C4-2B (cell line): ENCODE data around the gene CCDC33.

Experiments
- H3K27ac ChIP-seq: fragments of 450-650 bp; 2 replicates; pipeline ENCODE4 v1.5.1; 2017
- ZFX ChIP-seq: fragments of 450-650 bp; IDR thresholded peaks from 2 replicates; pipeline ENCODE4 v1.6.1; 2017
- TF ChIP-seq, protein P1 (sequence below): fragments of 450-650 bp; conservative IDR thresholded peaks from 2 replicates; pipeline ENCODE4 v1.5.1; 2017; ENCODE audit warnings: mild to moderate bottlenecking

CCDC33 gene

DNA sequence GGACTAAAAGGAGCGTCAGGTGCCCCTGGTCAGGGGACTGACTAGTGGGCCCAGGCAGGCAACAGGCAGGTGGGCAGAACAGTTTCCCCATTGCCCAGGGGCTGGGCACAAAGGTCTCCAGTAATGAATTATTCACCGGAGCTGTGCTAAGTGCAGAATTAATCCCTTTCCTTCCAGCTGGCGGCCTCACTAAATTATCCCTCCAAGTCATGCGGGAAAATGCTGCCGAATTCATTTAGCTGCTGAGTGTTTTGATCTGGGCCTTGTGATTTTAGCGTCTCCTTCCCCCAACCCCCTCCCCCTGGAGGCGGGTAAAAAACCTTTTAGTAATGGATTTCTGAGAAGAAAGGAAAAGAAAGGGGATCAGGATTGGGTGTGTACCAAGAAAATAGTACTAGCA, 47.2 kb downstream of the CCDC33 start:
- TF ChIP-seq ZFX: no peak
- TF ChIP-seq, protein P1, sequence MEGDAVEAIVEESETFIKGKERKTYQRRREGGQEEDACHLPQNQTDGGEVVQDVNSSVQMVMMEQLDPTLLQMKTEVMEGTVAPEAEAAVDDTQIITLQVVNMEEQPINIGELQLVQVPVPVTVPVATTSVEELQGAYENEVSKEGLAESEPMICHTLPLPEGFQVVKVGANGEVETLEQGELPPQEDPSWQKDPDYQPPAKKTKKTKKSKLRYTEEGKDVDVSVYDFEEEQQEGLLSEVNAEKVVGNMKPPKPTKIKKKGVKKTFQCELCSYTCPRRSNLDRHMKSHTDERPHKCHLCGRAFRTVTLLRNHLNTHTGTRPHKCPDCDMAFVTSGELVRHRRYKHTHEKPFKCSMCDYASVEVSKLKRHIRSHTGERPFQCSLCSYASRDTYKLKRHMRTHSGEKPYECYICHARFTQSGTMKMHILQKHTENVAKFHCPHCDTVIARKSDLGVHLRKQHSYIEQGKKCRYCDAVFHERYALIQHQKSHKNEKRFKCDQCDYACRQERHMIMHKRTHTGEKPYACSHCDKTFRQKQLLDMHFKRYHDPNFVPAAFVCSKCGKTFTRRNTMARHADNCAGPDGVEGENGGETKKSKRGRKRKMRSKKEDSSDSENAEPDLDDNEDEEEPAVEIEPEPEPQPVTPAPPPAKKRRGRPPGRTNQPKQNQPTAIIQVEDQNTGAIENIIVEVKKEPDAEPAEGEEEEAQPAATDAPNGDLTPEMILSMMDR: no peak
- no peak overlapping the region for H3K27ac ChIP-seq

DNA sequence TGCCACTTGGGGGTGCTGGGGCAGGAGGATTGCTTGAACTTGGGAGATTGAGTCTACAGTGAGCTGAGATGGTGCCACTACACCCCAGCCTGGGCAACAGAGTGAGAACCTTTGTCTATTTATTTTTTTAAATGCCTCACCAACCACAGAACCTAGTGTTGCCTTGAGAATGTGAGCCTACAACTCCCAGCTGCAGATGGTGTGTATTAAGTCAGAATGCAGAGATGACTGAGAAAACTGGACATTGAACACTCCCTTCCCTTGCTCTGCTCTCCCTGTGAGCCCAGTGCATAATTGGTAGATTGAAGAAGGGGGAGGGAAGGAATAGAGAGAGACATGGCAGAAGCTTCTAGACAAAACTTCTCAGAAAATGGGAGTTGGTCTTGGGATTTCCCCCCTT, 53.5 kb downstream of the CCDC33 start:
- H3K27ac ChIP-seq: no peak overlapping the region
- TF ChIP-seq, protein P1: no peak
- TF ChIP-seq ZFX: no peak

DNA sequence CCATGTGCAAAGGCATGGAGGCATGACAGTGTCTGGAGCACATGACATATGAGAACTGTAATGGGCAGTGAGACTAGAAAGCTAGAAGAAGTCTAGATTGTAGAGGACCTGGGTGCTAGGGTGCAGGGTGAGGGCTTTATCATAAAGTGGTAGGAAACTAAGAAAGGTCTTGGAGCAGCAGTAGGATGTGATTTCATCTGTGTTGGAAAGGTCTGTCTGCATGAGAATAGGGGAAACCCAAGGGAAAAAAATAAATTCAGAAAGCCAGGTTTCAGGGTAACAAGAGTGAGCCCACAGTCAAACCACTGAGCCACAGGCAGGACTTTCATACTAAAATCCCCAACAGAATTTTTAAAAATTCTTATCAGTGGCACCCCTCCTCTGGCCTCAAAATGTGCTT, 54.5 kb downstream of the CCDC33 start:
- H3K27ac ChIP-seq: no peak overlapping the region

DNA sequence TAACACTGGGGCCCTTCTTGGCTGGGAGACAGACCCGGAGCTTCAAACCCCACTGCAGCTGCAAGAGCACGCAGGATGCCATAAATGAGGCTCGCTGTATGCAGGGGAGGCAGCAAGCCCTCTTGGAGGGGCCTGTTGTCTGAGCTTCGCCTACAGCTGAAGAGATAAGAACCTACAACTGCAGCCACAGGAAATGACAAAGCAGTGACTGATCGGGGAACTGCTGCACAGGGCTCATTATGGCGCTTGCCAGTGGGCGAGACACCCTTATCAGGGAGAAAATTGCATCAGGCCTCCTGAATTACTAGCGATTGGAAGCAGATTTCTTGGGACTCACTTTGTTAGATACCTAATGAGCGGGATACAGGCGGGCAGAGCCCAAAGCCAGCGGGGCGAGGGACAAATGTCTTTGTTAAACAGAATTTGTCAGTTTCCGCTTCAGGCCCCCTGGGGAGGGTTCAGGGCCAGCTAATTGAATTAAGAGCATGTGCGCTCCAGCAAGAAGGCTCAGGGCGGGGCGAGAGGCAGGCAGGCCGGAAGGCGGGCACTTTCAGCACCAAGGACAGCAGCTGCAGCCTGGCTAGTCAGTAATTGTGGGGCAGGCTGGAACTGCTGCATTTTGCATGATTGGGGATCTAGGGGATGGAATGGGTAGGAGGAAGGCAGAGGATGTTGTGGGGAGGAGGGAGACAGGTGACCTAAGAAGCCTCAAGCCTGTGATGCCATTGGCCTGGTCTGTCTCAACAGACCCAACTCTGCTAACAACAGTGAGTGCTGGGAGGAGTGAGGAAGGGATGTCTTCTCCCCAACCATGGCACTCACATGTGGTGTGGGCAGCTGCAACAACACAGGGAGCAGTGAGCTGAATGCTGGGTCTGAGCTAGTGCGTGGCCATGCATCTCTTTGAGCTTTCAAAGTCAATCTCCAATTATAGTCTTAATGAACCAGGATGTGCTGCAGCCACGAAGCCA, 55.3 kb downstream of the CCDC33 start:
- H3K27ac ChIP-seq: no peak overlapping the region
- TF ChIP-seq, protein P1: no peak
- no peak for TF ChIP-seq ZFX

More for the DNA sequence above, 54.5 kb downstream of the CCDC33 start:
- TF ChIP-seq, protein P1: no peak
- no peak for TF ChIP-seq ZFX

DNA sequence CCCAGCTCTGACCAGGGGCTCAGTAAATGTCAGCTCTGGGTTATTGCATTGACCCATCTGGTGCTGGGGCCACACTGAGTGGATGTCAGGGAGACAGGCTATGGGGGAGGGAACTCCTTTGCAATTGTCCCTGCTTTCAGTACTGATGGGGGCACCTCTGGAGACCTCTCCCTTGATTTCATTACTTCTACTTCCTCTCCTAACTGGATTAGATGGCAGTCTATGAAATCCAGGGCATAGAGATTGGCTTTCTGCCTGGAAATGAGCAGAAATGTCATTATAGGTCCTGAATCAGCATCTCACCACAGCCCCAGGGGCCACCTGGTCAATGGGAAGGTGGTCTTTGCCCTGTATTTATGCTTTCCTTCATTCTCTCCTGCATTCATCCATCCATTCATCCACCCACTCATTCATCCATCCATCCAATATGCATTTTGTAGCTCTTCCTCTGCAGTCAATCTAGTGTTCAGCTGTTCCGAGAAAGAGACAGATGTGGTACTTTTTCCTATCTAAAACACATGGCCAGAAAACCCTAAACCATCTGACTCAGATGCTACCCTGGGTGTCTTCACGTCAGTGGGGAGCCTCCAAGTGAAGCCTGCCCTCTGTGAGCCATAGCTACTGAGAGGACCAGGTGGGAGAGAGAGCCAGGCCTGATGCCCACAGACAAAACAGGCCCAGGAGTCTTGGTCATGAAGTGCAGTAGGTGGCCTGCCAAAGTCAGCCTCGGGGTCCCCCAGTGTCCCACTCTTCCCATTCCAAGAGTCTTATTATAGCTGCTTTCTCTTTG, 57.1 kb downstream of the CCDC33 start:
- no peak overlapping the region for H3K27ac ChIP-seq
- TF ChIP-seq ZFX: no peak

DNA sequence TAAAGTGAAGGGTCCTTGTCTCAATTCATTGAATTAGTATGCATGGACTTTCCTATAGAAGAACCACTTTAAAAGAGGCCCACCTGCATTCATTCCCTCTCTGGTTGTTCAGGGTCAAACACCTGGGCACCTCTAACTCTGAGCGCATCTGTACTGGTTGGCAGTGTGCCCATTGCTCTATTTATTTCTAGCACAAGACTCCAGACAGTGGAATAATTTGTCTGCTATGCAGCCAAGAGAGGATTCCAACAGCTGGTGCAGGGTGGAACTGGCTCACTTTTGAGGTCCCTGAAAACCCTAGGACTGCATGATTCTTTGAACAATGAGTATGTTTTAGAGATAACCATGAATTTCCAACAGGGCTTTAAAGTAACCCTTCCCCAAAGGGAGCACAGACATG, 57.9 kb downstream of the CCDC33 start:
- H3K27ac ChIP-seq: no peak overlapping the region
- TF ChIP-seq ZFX: no peak
- TF ChIP-seq, protein P1: no peak

DNA sequence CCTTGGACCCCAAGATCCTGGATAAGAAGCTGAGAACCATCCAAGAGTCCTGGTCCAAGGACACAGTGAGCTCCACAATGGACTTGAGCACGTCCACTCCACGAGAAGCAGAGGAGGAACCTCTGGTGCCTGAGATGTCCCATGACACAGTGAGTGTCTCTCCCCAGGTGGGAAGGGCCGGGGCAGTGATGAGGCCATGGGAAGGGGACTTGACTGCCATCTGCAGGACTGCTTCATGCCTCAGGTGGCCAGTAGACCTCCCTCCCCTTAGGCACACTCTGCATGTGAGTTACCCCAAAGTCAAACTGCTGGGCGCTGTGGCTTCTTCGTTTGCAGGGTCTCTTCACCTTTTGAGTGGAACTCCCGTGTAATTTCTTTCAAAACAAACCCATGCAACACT, 59.7 kb downstream of the CCDC33 start:
- no peak overlapping the region for H3K27ac ChIP-seq
- TF ChIP-seq, protein P1: no peak
- TF ChIP-seq ZFX: no peak
